Sigmoid colon (tissue), 3 donors: ENCODE results near the gene SNCAIP.
"Not testable (repeated sequence)": the region's sequence is repeated elsewhere in the genome, so short reads cannot be mapped to it uniquely, and the experiment has no call there.

Source experiments
- CTCF ChIP-seq, 4 experiments: fragments of 450-650 bp in 3 of 4; fragments of 200-600 bp in 1 of 4; IDR thresholded peaks; one replicate each; pipeline ENCODE4 v1.5.1; 2016 to 2019; ENCODE audit warnings: antibody characterized with exemption in 4 of 4, mild to moderate bottlenecking in 3 of 4, moderate library complexity in 2 of 4
- POLR2A ChIP-seq, 2 donors: fragments of 450-650 bp; IDR thresholded peaks; one replicate each; pipeline ENCODE4 v1.6.1; 2016; ENCODE audit warnings: antibody characterized with exemption in 2 of 2, mild to moderate bottlenecking in 2 of 2, moderate library complexity in 2 of 2

DNA sequence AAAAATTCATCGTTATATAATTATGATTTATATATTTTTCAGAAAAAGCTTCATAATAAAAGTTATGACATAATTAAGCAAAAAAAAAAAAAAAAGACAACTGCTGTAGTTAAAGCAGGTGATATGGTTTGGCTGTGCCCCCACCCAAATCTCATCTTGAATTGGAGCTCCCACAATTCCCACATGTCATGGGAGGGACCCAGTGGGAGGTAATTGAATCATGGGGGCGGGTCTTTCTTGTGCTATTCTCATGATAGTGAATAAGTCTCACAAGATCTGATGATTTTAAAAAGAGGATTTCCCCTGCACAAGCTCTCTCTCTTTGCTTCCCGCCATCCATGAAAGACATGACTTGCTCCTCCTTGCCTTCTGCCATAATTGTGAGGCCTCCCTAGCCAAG lies 41.3 kb downstream of the SNCAIP start:
- TF ChIP-seq POLR2A, CTCF (IDR thresholded peaks at IDR 0.05): not testable (repeated sequence)
